ENCODE data around the gene NKAIN2.
"Not testable (repeated sequence)": the region's sequence is repeated elsewhere in the genome, so short reads cannot be mapped to it uniquely, and the experiment has no call there.

Gene NKAIN2

DNA sequence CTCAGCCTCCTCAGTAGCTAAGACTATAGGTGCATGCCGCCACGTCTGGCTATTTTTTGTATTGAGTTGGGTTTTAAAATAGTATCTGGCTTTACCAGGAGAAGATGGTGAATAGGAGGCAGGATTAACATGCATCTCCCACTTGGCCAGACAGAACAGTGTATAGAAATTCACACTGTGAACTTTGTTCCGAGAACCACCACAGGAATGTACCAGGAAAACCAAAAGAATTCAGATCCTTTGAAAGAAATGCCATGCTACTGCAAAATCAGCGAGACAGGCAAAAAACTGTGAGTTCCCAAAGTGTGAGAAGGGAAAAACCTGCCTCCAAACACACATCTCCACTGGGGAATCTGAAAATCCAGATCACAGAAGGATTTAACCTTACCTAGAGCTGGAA, 327.6 kb downstream of the NKAIN2 start:
- Histone ChIP-seq H3K4me3 (ENCODE audit: low read length) (no peak overlapping the region), H3K9me3 (ENCODE audit: control insufficient read depth, low read depth, low read length) (no peaks in the 10 kb centered on the region), H3K27ac (ENCODE audit: low read length) (no peak overlapping the region), H3K4me1 (ENCODE audit: control insufficient read depth, low read depth, low read length) (no peaks in the 10 kb centered on the region), H3K27me3 (ENCODE audit: control insufficient read depth, insufficient read depth, low read length) (no peaks in the 10 kb centered on the region), H3K9ac (ENCODE audit: low read length) (no peak overlapping the region), H3K36me3 (ENCODE audit: control insufficient read depth, low read depth, low read length) (no peaks in the 10 kb centered on the region)

DNA sequence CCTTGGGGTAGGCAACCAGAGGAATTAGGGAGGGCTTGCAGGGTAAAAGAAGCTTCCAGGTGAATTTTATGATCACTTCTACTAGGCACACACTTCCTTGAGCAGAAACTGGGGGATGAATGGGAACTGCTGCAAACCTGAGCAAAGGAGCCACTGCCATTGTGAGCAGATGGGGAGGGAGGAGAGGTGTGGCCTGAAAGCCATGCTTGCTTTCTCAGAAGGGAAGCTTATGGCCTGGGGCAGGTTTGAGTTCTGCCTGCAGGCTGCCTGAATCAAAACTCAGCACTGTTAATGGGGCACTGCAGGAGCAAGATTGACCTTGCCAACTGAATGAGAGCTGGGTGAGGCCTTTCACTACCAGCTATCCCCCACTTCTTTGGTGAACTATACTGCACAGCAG, 328.1 kb downstream of the NKAIN2 start:
- Histone ChIP-seq H3K9ac (ENCODE audit: low read length) (no peak overlapping the region), H3K9me3 (ENCODE audit: control insufficient read depth, low read depth, low read length) (no peaks in the 10 kb centered on the region), H3K36me3 (ENCODE audit: control insufficient read depth, low read depth, low read length) (no peaks in the 10 kb centered on the region), H3K4me1 (ENCODE audit: control insufficient read depth, low read depth, low read length) (no peaks in the 10 kb centered on the region), H3K4me3 (ENCODE audit: low read length) (no peak overlapping the region), H3K27ac (ENCODE audit: low read length) (no peak overlapping the region), H3K27me3 (ENCODE audit: control insufficient read depth, insufficient read depth, low read length) (no peaks in the 10 kb centered on the region)

DNA sequence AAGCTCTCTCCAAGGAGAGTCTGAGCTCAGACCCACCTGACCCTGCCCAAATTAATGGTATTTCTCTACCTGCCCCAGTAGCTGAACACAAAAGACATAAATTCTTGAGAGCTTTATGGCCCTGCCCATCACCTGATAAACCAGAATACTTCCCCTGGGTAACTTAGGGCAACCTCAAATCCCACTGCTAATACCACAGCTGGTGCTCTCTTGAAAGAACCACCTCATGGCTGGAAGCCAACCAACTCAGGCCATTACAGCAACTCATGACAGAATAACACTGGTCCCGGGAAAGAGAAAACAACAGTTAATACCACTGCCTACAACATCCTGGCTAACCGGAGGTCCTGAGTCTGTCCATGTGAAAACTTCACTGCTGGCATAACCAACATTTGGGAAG, 328.6 kb downstream of the NKAIN2 start:
- H3K9ac ChIP-seq (ENCODE audit: low read length): no peak overlapping the region
- H3K27ac ChIP-seq (ENCODE audit: low read length): no peak overlapping the region
- H3K27me3 ChIP-seq (ENCODE audit: control insufficient read depth, insufficient read depth, low read length): no peaks in the 10 kb centered on the region
- H3K9me3 ChIP-seq (ENCODE audit: control insufficient read depth, low read depth, low read length): no peaks in the 10 kb centered on the region
- H3K4me1 ChIP-seq (ENCODE audit: control insufficient read depth, low read depth, low read length): no peaks in the 10 kb centered on the region
- no peak overlapping the region for H3K4me3 ChIP-seq (ENCODE audit: low read length)
- no peaks in the 10 kb centered on the region for H3K36me3 ChIP-seq (ENCODE audit: control insufficient read depth, low read depth, low read length)

DNA sequence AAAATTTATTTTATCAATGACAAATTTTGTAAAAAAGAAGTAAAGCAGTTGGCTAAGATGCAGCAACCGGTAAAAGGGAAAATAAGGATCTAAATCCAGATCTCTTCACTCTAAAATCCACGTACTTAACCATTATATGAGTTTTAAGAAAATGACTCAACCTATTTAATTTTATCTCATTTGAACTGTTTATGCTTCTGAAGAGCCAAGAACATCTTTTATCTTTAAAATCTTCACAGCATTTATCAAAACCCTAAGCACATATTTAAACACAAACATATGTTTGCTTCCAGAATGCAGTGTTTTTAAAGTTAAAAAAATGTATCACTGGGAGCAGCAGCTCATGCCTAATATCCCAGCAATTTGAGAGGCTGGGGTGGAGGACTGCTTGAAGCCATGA, 339.2 kb downstream of the NKAIN2 start:
- H3K27me3 ChIP-seq (ENCODE audit: control insufficient read depth, insufficient read depth, low read length): no peaks in the 10 kb centered on the region
- H3K4me3 ChIP-seq (ENCODE audit: low read length): no peak overlapping the region
- no peaks in the 10 kb centered on the region for H3K4me1 ChIP-seq (ENCODE audit: control insufficient read depth, low read depth, low read length)
- H3K9me3 ChIP-seq (ENCODE audit: control insufficient read depth, low read depth, low read length): no peaks in the 10 kb centered on the region
- H3K27ac ChIP-seq (ENCODE audit: low read length): no peak overlapping the region
- H3K9ac ChIP-seq (ENCODE audit: low read length): no peak overlapping the region
- no peaks in the 10 kb centered on the region for H3K36me3 ChIP-seq (ENCODE audit: control insufficient read depth, low read depth, low read length)

DNA sequence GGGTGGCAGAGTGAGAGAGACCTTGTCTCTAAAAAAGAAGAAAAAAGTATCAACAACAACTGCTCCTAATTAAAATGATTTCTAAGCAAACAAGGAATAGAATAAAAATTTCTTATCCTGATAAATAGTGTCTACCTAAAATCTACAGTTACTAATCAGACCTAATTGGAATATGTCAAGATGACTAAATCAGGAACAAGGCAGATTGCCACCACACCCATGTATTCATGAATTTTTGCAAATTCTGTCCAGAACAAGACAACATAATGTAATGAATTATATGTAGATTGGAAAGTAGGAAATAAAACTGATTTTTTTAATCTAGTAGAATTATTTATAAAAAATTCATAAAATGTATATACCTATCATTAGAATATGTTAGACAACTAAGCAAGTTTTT, 339.8 kb downstream of the NKAIN2 start:
- Histone ChIP-seq H3K36me3 (ENCODE audit: control insufficient read depth, low read depth, low read length) (no peaks in the 10 kb centered on the region), H3K27me3 (ENCODE audit: control insufficient read depth, insufficient read depth, low read length) (no peaks in the 10 kb centered on the region), H3K4me1 (ENCODE audit: control insufficient read depth, low read depth, low read length) (no peaks in the 10 kb centered on the region), H3K4me3 (ENCODE audit: low read length) (no peak overlapping the region), H3K27ac (ENCODE audit: low read length) (no peak overlapping the region), H3K9ac (ENCODE audit: low read length) (no peak overlapping the region), H3K9me3 (ENCODE audit: control insufficient read depth, low read depth, low read length) (no peaks in the 10 kb centered on the region)

DNA sequence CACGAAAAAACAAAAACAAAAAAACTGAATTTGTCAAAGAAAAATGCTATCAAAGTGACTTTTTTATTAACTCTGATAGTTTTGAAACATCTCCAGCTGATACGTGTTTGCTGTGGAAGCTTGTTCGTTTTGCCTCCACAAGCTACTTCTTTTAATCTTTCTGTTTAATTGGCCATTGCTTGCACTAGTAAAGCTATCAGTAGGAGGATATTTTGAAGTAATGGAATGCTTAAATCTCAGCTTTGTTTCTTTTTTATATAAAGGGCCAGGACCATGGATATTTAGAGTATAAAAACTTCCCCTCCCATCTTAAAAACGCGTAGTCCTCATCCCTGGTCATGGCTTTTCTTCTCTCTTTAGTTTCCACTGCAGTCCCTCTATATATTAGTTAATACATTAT, 344.0 kb downstream of the NKAIN2 start:
- Histone ChIP-seq H3K4me1 (ENCODE audit: control insufficient read depth, low read depth, low read length) (no peaks in the 10 kb centered on the region), H3K4me3 (ENCODE audit: low read length) (no peak overlapping the region), H3K9ac (ENCODE audit: low read length) (no peak overlapping the region), H3K27me3 (ENCODE audit: control insufficient read depth, insufficient read depth, low read length) (no peaks in the 10 kb centered on the region), H3K27ac (ENCODE audit: low read length) (no peak overlapping the region), H3K36me3 (ENCODE audit: control insufficient read depth, low read depth, low read length) (no peaks in the 10 kb centered on the region), H3K9me3 (ENCODE audit: control insufficient read depth, low read depth, low read length) (no peaks in the 10 kb centered on the region)

DNA sequence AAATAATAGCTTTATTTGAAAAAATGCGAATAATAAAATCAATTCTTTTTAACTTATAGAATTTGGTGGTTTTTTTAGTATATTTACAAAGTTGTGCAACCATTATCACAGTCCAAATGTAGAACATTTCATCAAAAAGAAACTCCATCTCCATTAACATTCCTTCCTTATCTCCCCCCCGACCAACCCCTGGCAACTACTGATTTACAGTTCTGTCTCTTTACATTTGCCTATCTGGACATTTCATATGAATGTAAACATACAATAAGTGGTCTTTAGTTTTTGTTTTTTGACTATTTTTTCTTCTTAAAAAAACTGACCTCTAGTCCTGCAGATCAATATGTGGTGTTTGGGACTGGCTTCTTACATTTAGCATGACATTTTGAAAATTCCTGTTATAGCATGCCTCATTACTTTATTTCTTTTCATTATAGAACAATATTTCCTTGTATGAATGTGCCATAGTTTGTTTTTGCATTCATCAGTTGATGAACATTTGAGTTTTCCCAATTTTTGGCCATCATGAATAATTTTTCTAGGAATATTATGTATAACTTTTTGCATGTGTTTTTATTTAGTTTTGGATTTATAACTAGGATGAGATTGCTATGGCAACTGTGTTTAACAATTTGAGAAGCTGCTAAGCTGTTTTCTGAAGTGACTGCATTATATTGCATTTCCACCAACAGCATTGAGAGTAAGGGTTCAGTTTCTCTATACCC, 344.7 kb downstream of the NKAIN2 start:
- Histone ChIP-seq H3K27ac (ENCODE audit: low read length) (no peak overlapping the region), H3K27me3 (ENCODE audit: control insufficient read depth, insufficient read depth, low read length) (no peaks in the 10 kb centered on the region), H3K9me3 (ENCODE audit: control insufficient read depth, low read depth, low read length) (no peaks in the 10 kb centered on the region), H3K9ac (ENCODE audit: low read length) (no peak overlapping the region), H3K4me1 (ENCODE audit: control insufficient read depth, low read depth, low read length) (no peaks in the 10 kb centered on the region), H3K4me3 (ENCODE audit: low read length) (no peak overlapping the region), H3K36me3 (ENCODE audit: control insufficient read depth, low read depth, low read length) (no peaks in the 10 kb centered on the region)

DNA sequence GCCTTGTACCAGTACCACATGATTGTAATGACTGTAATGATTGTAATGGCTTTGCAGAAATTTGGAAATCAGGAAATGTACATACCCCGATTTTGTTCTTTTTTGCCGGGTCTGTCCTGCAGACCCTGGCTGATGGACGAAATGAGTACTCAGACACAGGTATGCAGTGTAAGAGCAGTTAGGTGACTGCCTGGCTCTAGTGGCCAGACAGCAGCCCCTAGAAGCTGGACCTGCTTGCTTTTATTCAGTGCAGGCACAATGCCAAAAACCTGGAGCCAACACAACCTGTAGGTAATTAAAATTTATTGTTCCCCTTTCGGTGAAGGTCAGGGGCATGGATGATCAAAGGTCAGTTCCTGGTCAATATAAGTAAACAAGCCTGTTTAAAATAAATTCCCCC, 346.0 kb downstream of the NKAIN2 start:
- H3K9ac ChIP-seq (ENCODE audit: low read length): no peak overlapping the region
- no peaks in the 10 kb centered on the region for H3K4me1 ChIP-seq (ENCODE audit: control insufficient read depth, low read depth, low read length)
- no peaks in the 10 kb centered on the region for H3K36me3 ChIP-seq (ENCODE audit: control insufficient read depth, low read depth, low read length)
- H3K4me3 ChIP-seq (ENCODE audit: low read length): no peak overlapping the region
- no peaks in the 10 kb centered on the region for H3K27me3 ChIP-seq (ENCODE audit: control insufficient read depth, insufficient read depth, low read length)
- no peaks in the 10 kb centered on the region for H3K9me3 ChIP-seq (ENCODE audit: control insufficient read depth, low read depth, low read length)
- no peak overlapping the region for H3K27ac ChIP-seq (ENCODE audit: low read length)

DNA sequence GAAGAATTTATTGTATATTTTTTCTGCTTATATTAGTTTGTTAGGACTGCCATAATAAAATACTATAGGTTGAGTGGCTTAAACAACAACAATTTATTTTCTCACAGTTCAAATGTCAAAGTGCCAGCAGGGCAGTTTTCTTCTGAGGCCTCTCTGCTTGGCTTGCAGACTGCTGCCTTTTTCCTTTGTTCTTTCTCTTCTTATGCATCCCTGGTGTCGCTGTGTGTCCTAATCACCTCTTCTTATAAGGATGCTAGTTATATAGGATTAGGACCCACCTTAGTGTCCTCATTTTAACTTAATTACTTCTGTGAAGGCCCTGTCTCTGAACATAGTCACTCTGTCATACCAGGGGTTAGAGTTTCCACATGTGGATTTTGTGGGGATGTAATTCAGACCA, 354.4 kb downstream of the NKAIN2 start:
- Histone ChIP-seq H3K4me3 (ENCODE audit: low read length) (no peak overlapping the region), H3K36me3 (ENCODE audit: control insufficient read depth, low read depth, low read length) (no peaks in the 10 kb centered on the region), H3K9ac (ENCODE audit: low read length) (no peak overlapping the region), H3K27me3 (ENCODE audit: control insufficient read depth, insufficient read depth, low read length) (no peaks in the 10 kb centered on the region), H3K4me1 (ENCODE audit: control insufficient read depth, low read depth, low read length) (peaks cover 3% of the 10 kb centered on the region), H3K27ac (ENCODE audit: low read length) (no peak overlapping the region), H3K9me3 (ENCODE audit: control insufficient read depth, low read depth, low read length) (no peaks in the 10 kb centered on the region)

DNA sequence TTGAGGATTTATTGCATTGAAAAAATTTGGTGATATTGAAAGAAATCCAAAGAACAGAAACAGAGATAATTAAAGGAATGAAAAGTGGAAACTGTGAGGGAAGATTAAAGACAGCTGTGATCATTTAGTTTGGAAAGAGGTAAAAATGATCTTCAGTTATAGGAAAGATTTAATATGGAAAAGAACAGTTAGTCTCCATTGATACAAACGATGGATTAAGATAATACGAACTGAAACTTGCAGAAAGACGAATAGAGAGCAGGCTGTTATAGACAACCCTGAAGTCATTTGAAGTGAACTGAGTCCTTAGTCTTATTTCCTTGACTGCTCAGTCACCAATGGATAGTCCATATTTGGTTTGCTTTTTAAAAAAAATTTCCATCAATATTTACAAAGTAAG, 360.0 kb downstream of the NKAIN2 start:
- no peaks in the 10 kb centered on the region for H3K36me3 ChIP-seq (ENCODE audit: control insufficient read depth, low read depth, low read length)
- no peak overlapping the region for H3K9ac ChIP-seq (ENCODE audit: low read length)
- no peak overlapping the region for H3K27ac ChIP-seq (ENCODE audit: low read length)
- no peak overlapping the region for H3K4me3 ChIP-seq (ENCODE audit: low read length)
- no peaks in the 10 kb centered on the region for H3K9me3 ChIP-seq (ENCODE audit: control insufficient read depth, low read depth, low read length)
- no peaks in the 10 kb centered on the region for H3K27me3 ChIP-seq (ENCODE audit: control insufficient read depth, insufficient read depth, low read length)
- H3K4me1 ChIP-seq (ENCODE audit: control insufficient read depth, low read depth, low read length): no peaks in the 10 kb centered on the region

DNA sequence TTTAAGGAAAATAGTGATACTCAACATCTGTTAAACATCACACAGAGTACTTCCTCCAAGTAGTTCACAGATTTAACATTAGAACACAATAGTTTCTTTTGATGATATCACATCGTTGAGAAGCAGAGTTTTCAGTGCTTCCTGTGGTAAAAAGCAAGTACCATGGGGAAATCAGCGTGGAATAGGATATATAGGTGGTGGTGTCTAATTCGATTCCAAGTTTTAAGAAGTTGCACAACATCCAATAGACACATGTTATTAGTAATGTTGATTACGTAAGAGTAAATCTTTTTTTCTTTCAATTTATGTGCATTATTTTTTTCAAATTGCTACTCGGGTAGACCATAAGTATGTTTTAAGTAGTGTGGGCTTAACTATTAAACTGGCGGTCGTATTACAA, 360.7 kb downstream of the NKAIN2 start:
- Histone ChIP-seq H3K9ac (ENCODE audit: low read length) (no peak overlapping the region), H3K36me3 (ENCODE audit: control insufficient read depth, low read depth, low read length) (no peaks in the 10 kb centered on the region), H3K27ac (ENCODE audit: low read length) (no peak overlapping the region), H3K4me1 (ENCODE audit: control insufficient read depth, low read depth, low read length) (no peaks in the 10 kb centered on the region), H3K9me3 (ENCODE audit: control insufficient read depth, low read depth, low read length) (no peaks in the 10 kb centered on the region), H3K27me3 (ENCODE audit: control insufficient read depth, insufficient read depth, low read length) (no peaks in the 10 kb centered on the region), H3K4me3 (ENCODE audit: low read length) (no peak overlapping the region)

DNA sequence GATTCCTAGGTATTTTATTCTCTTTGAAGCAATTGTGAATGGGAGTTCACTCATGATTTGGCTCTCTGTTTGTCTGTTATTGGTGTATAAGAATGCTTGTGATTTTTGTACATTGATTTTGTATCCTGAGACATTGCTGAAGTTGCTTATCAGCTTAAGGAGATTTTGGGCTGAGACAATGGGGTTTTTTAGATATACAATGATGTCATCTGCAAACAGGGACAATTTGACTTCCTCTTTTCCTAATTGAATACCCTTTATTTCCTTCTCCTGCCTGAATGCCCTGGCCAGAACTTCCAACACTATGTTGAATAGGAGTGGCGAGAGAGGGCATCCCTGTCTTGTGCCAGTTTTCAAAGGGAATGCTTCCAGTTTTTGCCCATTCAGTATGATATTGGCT, 363.6 kb downstream of the NKAIN2 start:
- H3K27me3 ChIP-seq (ENCODE audit: control insufficient read depth, insufficient read depth, low read length); H3K4me1 ChIP-seq (ENCODE audit: control insufficient read depth, low read depth, low read length); H3K9me3 ChIP-seq (ENCODE audit: control insufficient read depth, low read depth, low read length); H3K27ac ChIP-seq (ENCODE audit: low read length); H3K9ac ChIP-seq (ENCODE audit: low read length); H3K36me3 ChIP-seq (ENCODE audit: control insufficient read depth, low read depth, low read length); H3K4me3 ChIP-seq (ENCODE audit: low read length): not testable (repeated sequence)
